ENCODE measurements around the gene ZFP1.
"Not testable (repeated sequence)": the region's sequence is repeated elsewhere in the genome, so short reads cannot be mapped to it uniquely, and the experiment has no call there.

The ZFP1 gene

GRCh38 chr16:75205438-75205837 is 57.1 kb downstream of the ZFP1 start:
- not testable (repeated sequence) for DNase-seq

DNA sequence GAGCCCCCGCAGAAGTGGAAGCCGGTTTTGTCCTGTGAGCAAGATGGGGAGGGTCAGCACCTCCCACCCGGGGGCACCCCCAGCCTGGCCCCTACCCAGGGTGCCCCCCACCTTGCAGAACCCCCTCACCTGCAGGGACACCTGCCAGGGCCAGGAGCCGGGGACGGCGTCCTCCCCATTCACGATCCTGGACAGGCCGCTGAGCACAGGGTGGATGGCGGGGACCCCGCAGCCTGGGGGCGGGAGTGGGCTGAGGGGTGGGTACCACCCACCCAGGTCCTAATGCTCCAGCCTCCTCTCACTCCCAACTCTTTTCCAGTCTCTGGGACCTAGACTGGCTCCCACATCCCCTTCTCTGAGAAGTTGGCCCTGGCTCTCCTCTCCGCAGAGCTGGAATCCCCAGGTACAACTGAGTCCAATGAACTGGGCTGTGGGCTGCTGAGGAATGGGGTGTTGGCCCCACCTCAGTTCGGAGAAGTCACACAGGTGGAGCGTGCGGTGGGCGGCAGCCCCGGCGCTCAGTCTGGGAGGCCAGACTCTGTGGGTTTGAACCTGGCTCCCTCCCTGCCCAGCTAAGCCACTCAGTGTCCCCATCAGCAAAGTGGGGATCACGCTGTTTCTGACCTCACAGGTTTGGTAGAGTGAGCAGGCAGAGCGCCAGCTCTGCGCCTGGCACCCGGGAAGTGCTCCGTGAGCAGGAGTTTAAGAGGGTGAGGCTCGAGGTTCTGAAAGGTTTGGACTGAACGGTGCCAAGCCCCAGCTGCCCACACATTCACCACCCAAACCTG is 57.8 kb downstream of the ZFP1 start:
- DNase-seq: not testable (repeated sequence)

- no peak for DNase-seq
These were observed 58.6 kb downstream of the ZFP1 start, which contains the start of gene CTRB2 for GRCh38 chr16:75206749-75207451. Gene CTRB2, minus strand, starts transcription at chr16:75207161. Its CDS starts 20 bp downstream, at chr16:75207141.

DNA sequence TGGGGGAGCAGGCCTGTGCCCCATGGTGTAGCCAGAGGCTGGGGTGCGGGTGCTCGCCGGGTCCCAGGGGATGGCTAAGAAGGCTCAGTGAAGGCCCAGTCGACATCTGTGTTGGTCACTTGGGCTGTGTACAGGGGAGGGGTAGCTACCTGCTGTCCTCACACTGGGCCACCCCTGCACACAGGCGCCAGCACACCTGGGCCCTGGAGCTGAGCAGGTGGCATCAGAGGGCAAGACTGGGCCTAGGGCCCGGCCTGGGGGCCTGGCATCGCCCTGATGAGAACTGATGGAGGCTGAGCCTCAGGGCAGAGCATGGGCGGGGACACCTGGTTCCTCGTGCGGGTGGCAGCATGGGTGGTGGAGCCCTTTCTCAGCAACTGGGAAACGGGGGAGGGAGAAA is 59.5 kb downstream of the ZFP1 start:
- DNase-seq: no peak

DNA sequence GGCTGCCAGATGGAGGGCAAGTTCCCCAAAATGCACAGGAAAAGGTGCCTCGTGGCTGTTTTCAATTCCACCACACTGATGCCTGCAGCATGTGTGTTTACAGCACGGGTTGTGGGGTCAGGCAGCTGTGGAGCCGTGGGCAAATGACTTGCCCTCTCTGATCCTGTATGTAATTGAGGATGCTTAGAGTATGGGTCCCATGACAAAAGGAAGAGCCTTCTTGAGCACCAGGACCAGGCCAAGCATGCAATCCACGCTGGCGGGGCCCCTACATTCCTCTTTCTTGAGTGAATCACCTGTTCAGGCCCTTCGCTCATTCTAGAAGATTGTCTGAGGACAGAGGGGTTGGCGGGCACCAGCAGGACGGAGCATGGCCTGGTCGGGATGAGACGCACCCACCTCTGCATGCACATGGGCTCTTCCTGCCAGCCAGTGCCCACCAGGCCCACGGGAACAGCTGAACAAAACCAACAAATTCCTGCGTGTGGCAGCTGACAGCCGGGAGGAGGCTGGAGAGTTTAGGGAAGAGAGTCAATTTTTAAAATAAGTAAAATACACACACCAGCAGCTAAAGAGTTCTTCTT is 60.0 kb downstream of the ZFP1 start:
- no peak for DNase-seq

GRCh38 chr16:75208861-75209505 is 60.7 kb downstream of the ZFP1 start:
- DNase-seq: no peak

- DNase-seq: not testable (repeated sequence)
These were observed 61.2 kb downstream of the ZFP1 start for GRCh38 chr16:75209514-75209913.

GRCh38 chr16:75209944-75210343 is 61.6 kb downstream of the ZFP1 start:
- DNase-seq: no peak

DNA sequence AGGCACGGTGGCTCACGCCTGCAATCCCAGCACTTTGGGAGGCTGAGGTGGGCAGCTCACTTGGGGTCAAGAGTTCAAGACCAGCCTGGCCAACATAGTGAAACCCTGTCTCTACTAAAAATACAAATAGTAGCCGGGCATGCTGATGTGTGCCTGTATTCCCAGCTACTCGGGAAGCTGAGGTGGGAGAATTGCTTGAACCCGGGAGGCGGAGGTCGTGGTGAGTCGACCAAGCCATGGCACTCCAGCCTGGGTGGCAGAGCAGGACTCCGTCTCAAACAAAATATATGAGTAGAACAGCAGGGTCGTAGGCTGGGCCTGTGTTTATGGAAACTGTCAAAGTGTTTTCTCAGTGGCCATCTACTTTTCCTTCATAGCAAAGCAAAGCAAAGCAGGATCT is 63.0 kb downstream of the ZFP1 start:
- not testable (repeated sequence) for DNase-seq

DNA sequence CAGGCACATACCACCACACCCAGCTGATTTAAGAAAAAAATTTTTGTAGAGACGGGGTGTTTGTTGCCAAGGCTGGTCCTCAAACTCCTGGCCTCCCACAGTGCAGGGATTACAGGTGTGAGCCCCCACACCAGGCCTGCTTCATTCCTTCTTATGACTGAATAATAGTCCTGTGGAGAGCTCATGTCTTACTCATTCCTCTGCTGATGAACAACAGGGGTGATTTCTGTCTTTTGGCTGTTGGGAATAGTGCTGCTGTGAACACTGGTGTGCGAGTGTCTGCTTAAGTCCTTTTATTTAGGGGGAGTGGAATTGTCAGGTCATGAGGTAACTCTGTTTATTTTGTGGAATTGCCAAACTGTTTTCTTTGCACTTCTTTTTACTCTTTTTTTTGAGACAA is 67.8 kb downstream of the ZFP1 start:
- no peak for DNase-seq

DNA sequence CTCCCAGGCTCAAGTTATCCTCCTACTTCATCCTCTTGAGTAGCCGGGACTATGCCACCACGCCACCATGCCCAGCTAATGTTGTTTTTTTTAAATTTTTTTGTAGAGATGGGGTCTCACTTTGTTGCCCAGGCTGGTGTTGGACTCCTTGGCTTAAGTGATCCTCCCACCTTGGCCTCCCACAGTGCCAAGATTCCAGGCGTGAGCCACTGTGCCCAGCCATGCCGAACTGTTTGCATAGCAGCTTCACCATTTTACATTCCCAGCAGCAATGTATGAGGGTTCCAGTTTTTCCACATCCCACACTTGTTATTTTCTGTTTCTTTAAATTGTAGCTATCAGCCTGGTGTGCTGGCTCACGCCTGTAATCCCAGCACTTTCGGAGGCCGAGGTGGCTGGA is 68.3 kb downstream of the ZFP1 start:
- no peak for DNase-seq

GRCh38 chr16:75217389-75217851 is 69.1 kb downstream of the ZFP1 start:
- DNase-seq: no peak

DNA sequence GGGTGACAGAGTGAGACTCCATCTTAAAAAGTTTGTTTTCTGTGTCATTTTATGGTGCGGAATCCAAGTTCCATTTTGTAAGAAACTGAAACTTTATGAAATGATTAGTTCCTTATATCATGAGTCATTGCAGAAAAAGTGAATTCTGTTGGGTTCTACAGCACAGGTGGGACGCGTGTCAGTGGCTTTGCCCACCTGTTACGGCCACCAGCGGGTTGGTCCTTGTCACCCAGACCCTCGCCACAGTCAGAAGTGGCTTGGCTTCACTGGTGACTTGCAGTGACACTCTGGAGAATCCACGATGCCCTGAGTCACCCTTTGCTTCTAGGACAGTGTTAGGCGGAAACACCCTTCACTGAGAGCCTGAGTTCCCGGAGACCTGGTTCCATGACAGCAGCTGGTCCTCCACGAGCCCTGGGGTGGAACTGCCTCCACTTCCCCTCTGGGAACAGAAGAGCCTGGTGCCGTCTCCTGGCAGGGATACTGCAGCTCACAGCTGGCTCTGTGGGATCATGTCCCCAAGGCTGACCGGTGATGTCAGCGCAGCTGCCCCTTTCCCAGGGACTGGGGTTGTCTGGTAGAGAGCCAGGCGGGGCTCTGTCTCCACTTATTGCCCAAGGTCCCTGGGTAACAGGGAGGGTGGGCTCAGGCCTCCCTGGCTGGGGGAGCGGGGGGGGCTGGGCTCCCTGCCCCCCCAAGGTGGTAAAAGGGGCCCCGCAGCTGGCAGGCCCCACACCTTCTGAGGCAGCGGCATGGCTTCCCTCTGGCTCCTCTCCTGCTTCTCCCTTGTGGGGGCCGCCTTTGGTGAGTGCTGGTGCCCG is 70.1 kb downstream of the ZFP1 start, which contains the start of gene CTRB1:
Gene CTRB1, plus strand, starts transcription at position 733 of the 821 bp plus-strand sequence. Its CDS starts 20 bp downstream, at position 753.
- no peak for DNase-seq

DNA sequence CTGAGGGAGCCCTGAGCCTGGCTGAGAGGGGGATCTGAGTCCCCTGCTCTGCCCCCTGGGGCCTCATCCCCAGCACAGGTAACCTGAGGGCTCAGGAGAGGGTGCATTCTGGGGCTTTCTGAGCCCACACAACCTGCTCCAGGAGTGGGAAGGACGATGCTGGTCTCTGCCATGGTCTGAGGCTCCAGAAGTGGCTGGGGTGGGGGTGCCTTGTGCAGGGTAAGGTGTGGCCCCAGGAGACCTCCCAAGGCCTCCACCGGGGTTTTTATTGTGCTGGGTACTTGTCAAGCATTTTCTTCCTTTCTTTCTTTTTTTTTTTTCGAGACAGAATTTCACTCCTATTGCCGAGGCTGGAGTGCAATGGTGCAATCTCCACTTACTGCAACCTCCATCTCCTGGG is 70.8 kb downstream of the ZFP1 start:
- no peak for DNase-seq

- no peak for DNase-seq
These were observed 71.5 kb downstream of the ZFP1 start for GRCh38 chr16:75219838-75220237.

All from activated CD4-positive, alpha-beta T cell treated with anti-CD3 and anti-CD28 coated beads for 1 hour (primary cell).